ENCODE data around the gene CLEC18B.
"Not testable (repeated sequence)": the region's sequence is repeated elsewhere in the genome, so short reads cannot be mapped to it uniquely, and the experiment has no call there.

GRCh38 chr16:74367469-74368001 lies 53.7 kb downstream of the CLEC18B start:
- TF ChIP-seq CTCF (IDR thresholded peaks at IDR 0.05; ENCODE audit: insufficient read depth, low read length, poor library complexity, severe bottlenecking); EZH2phosphoT487 (conservative IDR thresholded peaks at IDR 0.05; ENCODE audit: low read length): not testable (repeated sequence)
